ENCODE measurements around the gene DNASE1L2. TPM values are rescaled to one million over a fixed set of nuclear protein-coding genes. Genes with fewer than 3 reads are reported as not detected.

Gene DNASE1L2
- total RNA-seq, 1 donor from 2014 or later: 2.1 TPM

DNA sequence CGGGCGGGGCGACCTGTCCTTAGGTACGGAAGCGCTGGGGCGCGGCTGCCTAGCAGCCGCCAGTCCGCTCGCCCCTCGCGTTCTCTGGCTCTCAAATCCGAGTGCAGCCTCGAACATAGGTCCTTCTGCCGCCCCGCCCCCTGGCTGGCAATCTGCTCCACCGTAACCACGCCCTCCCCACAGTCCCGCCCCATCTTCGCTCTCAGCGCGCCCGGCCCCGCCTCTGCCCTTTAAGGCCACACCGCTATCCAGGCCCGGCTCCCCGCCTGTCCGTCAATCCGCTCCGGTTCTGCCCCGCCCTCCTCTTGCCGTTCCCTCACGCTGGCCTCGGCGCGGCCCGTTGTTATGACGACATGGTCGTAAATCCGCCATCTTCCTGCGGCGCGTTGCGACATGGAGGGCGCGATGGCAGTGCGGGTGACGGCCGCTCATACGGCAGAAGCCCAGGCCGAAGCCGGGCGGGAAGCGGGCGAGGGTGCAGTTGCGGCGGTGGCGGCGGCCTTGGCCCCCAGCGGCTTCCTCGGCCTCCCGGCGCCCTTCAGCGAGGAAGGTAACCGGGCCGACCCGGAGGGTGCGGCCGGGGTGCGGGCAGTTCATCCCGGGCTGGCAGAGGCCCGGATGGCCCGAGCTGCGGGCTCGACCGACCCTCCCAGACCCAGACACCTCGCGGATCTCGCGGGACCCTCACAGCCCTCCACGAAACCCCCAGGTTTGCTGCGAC is 12.9 kb upstream of the DNASE1L2 start, which contains the start of gene E4F1:
TSS of gene E4F1 (plus strand) at position 371 of the 721 bp plus-strand sequence. CDS start at position 394, 23 bp downstream.
- intact Hi-C loops (cut with micrococcal nuclease): loop anchor here (1.0 to 10.0 kb wide), 6 partner anchors 8 to 311 kb away; partner anchors contain the start of genes CCNF, CEMP1, MLST8 and PDPK1
- H3K9me3 Mint-ChIP-seq: no peaks in the 10 kb centered on the region
- no peaks in the 10 kb centered on the region for H3K27me3 Mint-ChIP-seq
- peak; percentile 100 for DNase-seq
- peaks cover 13% of the 10 kb centered on the region for H3K4me1 Mint-ChIP-seq
- H3K36me3 Mint-ChIP-seq (ENCODE audit: low read depth): peaks cover 5% of the 10 kb centered on the region
- peak within 1 kb of the TSS; percentile 79 for H3K27ac Mint-ChIP-seq
- H3K4me3 Mint-ChIP-seq: peak within 1 kb of the TSS; percentile 85

DNA sequence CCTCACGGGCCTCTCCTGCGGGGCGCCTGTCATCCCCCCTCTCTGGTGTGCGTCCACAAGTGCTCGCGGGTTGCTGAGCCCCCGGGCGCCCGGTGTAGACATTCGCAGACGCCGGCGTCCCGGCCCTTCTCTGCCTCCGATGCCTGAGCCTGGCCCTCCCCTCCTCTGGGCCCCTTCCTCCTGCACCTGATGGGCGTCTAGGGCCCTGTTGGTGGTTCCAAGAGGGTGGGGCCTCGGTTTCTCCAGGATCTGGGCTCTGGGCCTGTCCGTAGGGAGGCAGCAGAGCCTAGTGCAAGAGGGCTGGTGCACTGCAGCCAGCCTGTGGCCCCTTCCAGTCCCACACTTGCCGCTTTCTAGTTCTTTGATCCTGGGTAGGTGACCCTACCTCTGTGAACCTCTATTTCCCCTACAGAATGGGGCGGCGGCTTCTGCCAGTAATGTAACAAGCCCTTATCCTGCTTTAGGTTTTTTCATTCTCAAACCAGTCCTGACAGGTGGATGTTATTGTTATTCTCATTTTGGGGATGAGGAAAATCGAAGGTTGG is 12.2 kb upstream of the DNASE1L2 start:
- Mint-ChIP-seq H3K27me3 (no peaks in the 10 kb centered on the region), H3K9me3 (no peaks in the 10 kb centered on the region), H3K36me3 (ENCODE audit: low read depth) (peaks cover 5% of the 10 kb centered on the region), H3K4me3 (peak overlapping the region; percentile 85), H3K27ac (peak overlapping the region; percentile 75), H3K4me1 (peaks cover 13% of the 10 kb centered on the region)
- DNase-seq: peak; percentile 80
- intact Hi-C loops (cut with micrococcal nuclease): loop anchor here (1.0 to 10.0 kb wide), 7 partner anchors 9 to 311 kb away; partner anchors contain the start of genes CCNF, CEMP1, ECI1 and MLST8

DNA sequence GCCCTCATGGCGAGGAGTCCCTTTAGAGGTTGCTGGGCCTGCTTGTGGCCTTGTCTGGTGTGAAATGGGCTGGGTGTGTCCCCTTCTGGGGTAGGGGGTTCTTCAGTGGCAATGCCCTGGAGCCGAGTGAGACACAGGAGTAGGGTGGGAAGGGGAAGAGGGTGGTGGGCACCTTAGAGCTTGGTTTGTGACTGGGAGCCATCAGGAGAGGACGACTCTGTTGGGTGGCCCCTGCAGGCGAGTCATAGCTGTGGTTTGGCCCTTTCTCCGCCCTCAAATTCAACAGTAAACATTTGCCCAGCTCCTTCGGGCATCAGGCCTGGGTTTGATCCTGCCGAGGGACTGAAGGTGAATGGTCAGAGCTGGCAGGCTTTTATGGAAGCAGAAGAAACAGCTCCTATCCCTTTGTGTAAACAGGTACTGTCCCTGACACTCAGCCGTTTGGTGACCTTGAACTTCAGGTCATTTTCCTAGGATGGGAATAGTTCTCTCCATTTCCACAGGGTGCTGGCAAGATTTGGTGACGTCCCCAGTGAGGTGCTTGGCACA is 9.9 kb upstream of the DNASE1L2 start:
- H3K27me3 Mint-ChIP-seq: no peaks in the 10 kb centered on the region
- H3K9me3 Mint-ChIP-seq: no peaks in the 10 kb centered on the region
- H3K27ac Mint-ChIP-seq: peak overlapping the region; percentile 11
- intact Hi-C loops (cut with micrococcal nuclease): loop anchor here (10.0 kb wide), 1 partner anchor 308 kb away; the partner anchor contains the start of genes CEMP1 and PDPK1
- peaks cover 13% of the 10 kb centered on the region for H3K4me1 Mint-ChIP-seq
- peaks cover 12% of the 10 kb centered on the region for H3K36me3 Mint-ChIP-seq (ENCODE audit: low read depth)
- H3K4me3 Mint-ChIP-seq: peak overlapping the region; percentile 15
- no peak for DNase-seq

DNA sequence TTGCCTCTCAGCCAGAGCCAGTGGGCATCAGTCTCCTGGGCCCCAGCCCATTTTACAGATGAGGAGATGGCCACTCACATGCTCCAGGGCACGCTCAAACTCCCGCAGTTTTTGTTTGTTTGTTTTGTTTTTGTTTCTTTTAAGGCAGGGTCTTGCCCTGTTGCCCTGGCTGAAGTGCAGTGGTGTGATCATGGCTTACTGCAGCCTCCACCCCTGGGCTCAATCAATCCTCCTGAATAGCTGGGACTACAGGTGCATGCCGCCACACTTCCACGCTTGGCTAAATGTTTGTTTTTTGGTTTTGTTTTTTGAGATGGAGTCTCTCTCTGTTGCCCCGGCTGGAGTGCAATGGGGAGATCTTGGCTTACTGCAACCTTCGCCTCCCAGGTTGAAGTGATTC is 9.3 kb upstream of the DNASE1L2 start:
- peak overlapping the region; percentile 48 for H3K27ac Mint-ChIP-seq
- no peak overlapping the region for H3K4me3 Mint-ChIP-seq

DNA sequence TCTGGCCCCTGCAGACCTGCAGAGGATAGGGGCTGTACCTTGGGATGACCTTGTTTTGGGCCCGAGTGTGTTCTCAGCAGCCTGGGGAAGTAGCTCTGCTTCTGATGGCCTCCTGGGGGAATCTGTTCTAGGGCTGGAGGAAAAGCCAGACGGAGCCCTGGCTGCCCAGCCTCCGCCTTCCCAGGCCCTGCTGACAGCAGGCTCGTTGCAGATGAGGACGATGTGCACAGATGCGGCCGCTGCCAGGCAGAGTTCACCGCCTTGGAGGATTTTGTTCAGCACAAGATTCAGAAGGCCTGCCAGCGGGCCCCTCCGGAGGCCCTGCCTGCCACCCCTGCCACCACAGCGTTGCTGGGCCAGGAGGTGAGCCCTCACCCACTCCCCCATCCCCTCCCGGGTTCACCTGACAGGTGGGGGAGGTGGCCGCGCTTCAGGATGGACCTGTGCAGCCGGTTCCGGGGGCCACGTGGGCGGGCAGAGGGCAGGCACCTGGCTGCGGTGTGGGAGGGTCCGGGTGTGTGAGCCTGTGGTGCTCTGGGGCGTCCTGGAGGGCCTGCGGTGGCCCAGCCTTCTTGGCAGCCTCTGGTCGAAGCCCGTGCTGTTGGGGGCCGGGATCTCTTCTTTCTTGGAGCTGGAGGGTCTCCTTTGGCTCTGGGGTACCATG is 8.0 kb upstream of the DNASE1L2 start:
- Mint-ChIP-seq H3K27ac (no peak overlapping the region), H3K9me3 (no peaks in the 10 kb centered on the region), H3K27me3 (no peaks in the 10 kb centered on the region), H3K4me3 (no peak overlapping the region), H3K4me1 (peaks cover 11% of the 10 kb centered on the region), H3K36me3 (ENCODE audit: low read depth) (peaks cover 15% of the 10 kb centered on the region)
- DNase-seq: no peak
- intact Hi-C loops (cut with micrococcal nuclease): loop anchor here (10.0 kb wide), 1 partner anchor 307 kb away; the partner anchor contains the start of genes CEMP1 and PDPK1

More for the DNA sequence above, 9.3 kb upstream of the DNASE1L2 start:
- intact Hi-C loops (cut with micrococcal nuclease): loop anchor here (10.0 kb wide), 1 partner anchor 308 kb away; the partner anchor contains the start of genes CEMP1 and PDPK1
- peaks cover 14% of the 10 kb centered on the region for H3K36me3 Mint-ChIP-seq (ENCODE audit: low read depth)
- peaks cover 13% of the 10 kb centered on the region for H3K4me1 Mint-ChIP-seq
- H3K27me3 Mint-ChIP-seq: no peaks in the 10 kb centered on the region
- H3K9me3 Mint-ChIP-seq: no peaks in the 10 kb centered on the region
- DNase-seq: no peak

DNA sequence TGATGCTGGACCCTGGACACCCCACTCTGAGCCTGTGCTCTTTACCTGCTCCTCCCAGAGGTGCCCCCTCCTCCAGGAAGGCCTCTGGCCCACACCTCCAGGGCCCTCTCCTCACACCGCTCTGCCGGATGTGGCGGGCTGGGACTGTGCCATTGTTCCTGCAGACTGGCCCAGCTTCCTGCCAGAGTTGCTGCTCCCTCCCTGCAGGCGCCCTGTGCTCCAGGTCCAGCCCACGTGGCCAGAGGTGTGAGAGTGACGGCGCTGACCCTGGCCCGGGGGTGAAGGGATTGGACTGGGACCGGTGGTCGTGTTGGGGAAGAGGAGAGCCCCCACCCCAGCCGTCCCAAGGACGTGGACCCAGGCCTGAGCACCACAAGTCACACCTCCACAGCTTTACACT is 7.2 kb upstream of the DNASE1L2 start:
- H3K36me3 Mint-ChIP-seq (ENCODE audit: low read depth): peaks cover 19% of the 10 kb centered on the region
- no peaks in the 10 kb centered on the region for H3K27me3 Mint-ChIP-seq
- no peak overlapping the region for H3K27ac Mint-ChIP-seq
- H3K9me3 Mint-ChIP-seq: no peaks in the 10 kb centered on the region
- no peak overlapping the region for H3K4me3 Mint-ChIP-seq
- intact Hi-C loops (cut with micrococcal nuclease): loop anchor here (10.0 kb wide), 1 partner anchor 306 kb away; the partner anchor contains the start of genes CEMP1 and PDPK1
- DNase-seq: no peak
- peaks cover 11% of the 10 kb centered on the region for H3K4me1 Mint-ChIP-seq

DNA sequence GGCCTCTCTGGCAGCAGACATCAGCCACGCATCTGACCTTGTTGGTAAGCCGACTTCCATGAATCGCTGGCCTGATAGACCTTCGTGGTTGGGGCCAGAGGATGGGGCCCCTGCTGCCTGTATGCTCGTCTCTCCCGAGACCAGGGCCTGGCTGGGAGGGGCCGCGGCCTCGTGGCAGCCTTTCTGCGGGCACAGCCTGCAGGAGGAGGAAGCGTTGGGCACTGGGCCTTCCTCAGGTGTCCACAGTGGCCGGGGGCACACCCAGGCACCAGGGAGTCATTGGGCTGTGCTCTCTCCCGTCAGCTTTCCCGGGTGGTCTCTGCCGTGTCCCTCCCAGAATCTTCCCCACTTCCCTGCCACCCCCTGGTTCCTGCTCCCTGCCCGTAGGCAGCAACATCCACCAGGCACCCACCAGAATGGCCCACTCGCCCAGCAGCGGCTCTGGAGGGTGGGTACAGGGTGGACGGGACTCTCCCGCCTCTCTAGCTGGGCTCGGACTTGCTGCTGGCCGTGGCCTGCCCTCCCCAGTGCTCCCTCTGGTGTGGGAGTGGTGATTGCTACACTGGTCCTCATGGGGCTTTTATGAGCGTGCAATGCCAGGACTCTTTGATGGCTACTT is 6.5 kb upstream of the DNASE1L2 start:
- intact Hi-C loops (cut with micrococcal nuclease): loop anchor here (10.0 kb wide), 1 partner anchor 305 kb away; the partner anchor contains the start of genes CEMP1 and PDPK1
- H3K27ac Mint-ChIP-seq: no peak overlapping the region
- H3K4me3 Mint-ChIP-seq: no peak overlapping the region
- H3K9me3 Mint-ChIP-seq: no peaks in the 10 kb centered on the region
- H3K27me3 Mint-ChIP-seq: no peaks in the 10 kb centered on the region
- H3K4me1 Mint-ChIP-seq: peaks cover 7% of the 10 kb centered on the region
- peaks cover 19% of the 10 kb centered on the region for H3K36me3 Mint-ChIP-seq (ENCODE audit: low read depth)
- no peak for DNase-seq

DNA sequence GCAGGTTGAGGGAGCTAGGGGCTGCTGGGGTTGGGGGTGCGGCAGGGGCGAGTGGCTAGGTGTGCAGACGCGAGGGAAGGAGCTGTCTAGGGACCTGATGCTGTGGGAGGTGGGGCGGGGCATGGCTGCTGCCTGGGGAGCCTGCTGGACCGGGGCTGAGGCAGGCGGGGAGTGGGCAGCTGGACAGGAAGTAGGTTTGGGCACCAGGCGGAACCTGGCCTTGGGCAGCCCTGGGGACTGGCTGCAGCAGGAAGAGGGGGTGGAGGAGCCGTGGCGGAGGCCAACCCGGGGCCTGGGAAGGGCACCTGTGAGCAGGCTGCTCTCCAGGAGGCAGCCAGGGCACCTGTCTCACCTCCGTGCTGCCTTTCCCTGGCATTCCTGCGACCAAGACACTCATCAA is 5.9 kb upstream of the DNASE1L2 start:
- Mint-ChIP-seq H3K27ac (no peak overlapping the region), H3K9me3 (no peaks in the 10 kb centered on the region), H3K27me3 (no peaks in the 10 kb centered on the region), H3K36me3 (ENCODE audit: low read depth) (peaks cover 22% of the 10 kb centered on the region), H3K4me1 (peaks cover 7% of the 10 kb centered on the region), H3K4me3 (no peak overlapping the region)
- DNase-seq: no peak
- intact Hi-C loops (cut with micrococcal nuclease): no loop called here

DNA sequence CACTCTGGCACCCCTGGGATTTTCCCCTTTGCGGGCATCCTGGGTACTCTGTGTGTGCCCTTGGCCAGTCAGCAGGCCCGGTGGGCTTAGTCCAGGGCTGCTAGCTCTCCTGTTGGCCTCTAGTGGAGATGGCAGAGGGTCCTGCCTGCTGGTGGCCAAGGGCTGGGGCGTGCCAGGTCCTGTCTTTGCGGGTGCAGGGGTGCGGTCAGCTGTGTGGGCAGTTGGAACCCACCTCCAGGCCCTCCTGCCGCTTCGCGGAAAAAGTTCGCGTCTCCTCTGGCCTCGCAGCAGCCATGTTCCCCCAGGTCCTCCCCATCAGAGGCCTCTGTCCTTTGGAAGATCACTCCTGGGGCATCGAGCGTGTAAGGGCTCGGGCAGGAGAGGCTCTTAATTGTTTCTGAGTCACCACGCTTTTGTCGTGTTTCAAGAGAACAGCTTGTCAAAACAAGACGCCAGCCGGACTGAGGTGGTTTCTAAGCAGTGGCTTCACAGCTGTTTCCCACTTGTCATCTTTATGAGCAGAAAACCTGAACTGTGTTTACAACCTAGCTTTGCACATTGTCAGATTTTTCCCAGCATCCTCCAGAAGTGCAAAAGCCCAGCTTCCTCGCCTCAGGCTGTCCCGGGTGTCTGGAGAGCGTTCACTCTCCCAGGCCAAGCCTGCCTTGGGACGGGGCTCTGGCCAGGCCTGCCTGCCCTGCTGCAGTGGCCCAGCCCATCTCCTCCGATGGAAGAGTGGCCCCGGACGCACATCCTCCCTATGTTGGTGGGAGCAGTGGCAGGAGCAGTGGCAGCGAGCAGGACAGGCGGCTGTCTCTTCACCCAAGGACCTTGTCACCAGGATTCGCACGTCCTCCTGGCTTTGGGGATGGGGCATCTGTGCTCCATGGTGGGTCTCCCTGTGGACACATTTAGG is 5.0 kb upstream of the DNASE1L2 start:
- no peak for DNase-seq
- Mint-ChIP-seq H3K27ac (no peak overlapping the region), H3K9me3 (no peaks in the 10 kb centered on the region), H3K27me3 (no peaks in the 10 kb centered on the region), H3K36me3 (ENCODE audit: low read depth) (peaks cover 21% of the 10 kb centered on the region), H3K4me3 (no peak overlapping the region), H3K4me1 (peaks cover 3% of the 10 kb centered on the region)
- intact Hi-C loops (cut with micrococcal nuclease): no loop called here

DNA sequence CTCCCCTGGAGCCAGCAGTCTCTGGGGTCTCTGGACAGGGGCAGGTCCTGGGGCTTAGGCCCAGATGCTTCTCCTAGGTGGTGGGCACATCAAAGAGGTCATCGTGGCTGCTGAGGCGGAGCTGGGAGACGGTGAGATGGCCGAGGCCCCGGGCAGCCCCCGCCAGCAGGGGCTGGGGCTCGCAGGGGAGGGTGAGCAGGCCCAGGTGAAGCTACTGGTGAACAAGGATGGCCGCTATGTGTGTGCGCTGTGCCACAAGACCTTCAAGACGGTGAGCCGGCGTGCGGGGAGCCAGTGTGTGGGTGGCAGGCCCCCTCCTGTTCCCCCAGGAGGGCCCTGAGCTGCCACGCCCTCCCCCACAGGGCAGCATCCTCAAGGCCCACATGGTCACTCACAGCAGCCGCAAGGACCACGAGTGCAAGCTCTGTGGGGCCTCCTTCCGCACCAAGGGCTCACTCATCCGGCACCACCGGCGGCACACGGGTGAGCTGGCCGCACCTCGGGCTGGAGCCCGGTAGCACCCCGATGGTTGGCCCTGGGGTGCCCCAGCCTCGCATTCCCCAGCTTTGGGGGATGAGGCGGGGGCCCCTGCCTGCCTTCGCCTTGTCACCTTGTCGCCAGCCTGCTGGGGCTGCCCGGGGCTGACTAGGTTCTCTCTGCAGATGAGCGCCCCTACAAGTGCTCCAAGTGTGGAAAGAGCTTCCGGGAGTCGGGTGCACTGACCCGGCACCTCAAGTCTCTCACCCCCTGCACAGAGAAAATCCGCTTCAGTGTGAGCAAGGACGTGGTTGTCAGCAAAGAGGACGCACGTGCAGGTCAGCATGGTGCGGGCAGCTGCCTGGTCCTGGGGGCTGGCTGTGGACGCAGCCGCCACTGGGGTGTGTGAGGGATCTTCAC is 3.9 kb upstream of the DNASE1L2 start:
- no peak overlapping the region for H3K4me3 Mint-ChIP-seq
- no peaks in the 10 kb centered on the region for H3K4me1 Mint-ChIP-seq
- H3K36me3 Mint-ChIP-seq (ENCODE audit: low read depth): peaks cover 19% of the 10 kb centered on the region
- no peaks in the 10 kb centered on the region for H3K9me3 Mint-ChIP-seq
- no peak for DNase-seq
- H3K27me3 Mint-ChIP-seq: no peaks in the 10 kb centered on the region
- intact Hi-C loops (cut with micrococcal nuclease): no loop called here
- H3K27ac Mint-ChIP-seq: no peak overlapping the region

DNA sequence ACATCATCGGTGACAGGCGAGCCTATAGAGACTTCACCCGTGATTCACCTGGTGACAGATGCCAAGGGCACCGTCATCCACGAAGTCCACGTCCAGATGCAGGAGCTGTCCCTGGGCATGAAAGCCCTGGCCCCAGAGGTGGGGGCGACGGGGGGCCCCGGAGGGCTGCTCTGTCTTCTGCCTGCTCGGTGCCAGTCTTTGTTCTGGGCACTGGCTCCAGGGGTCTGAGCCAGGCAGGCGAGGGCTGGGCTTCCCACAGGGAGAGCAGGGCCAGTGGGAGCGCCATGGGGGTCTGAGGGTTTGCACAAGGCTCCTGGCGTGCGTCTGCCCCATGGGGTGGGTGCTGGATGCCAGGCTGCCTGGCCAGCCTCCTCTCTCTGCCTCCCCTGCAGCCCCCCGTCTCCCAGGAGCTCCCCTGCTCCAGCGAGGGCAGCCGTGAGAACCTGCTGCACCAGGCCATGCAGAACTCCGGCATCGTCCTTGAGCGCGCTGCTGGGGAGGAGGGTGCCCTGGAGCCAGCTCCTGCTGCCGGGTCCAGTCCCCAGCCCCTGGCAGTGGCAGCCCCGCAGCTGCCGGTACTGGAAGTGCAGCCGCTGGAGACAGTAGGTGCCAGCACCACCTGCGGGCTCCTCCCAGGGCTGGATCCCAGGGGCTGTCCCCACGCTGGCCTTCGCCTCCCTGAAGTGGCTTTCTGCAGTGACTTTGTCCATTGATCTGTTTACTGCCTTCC is 3.0 kb upstream of the DNASE1L2 start:
- Mint-ChIP-seq H3K9me3 (no peaks in the 10 kb centered on the region), H3K27me3 (no peaks in the 10 kb centered on the region), H3K36me3 (ENCODE audit: low read depth) (peaks cover 19% of the 10 kb centered on the region), H3K27ac (no peak overlapping the region), H3K4me3 (no peak overlapping the region), H3K4me1 (no peaks in the 10 kb centered on the region)
- intact Hi-C loops (cut with micrococcal nuclease): no loop called here
- DNase-seq: no peak

Measured in activated CD4-positive, alpha-beta T cell treated with anti-CD3 and anti-CD28 coated beads, Interleukin-2, amount 10 ng/mL, durations not matched to agents 24 days and 14 days (primary cell).